Thyroid gland (tissue), 4 donors: ENCODE measurements around the gene PRELID3B. TPM values are rescaled to one million over a fixed set of nuclear protein-coding genes. Genes with fewer than 3 reads are reported as not detected.

Source experiments
- DNase-seq, 2 donors: peaks; one replicate each; pipeline ENCODE4 v3.0.0-alpha.2; 2019
- H3K27ac ChIP-seq, 3 donors: fragments of 200-600 bp; sonication (generic); 1 replicate in 2 of 3; 2 replicates in 1 of 3; pipeline ENCODE4 v1.5.1; 2016 to 2019; ENCODE audit warnings: mild to moderate bottlenecking in 1 of 3, moderate library complexity in 1 of 3
- H3K27me3 ChIP-seq: fragments of 200-600 bp; sonication (generic); one replicate; pipeline ENCODE4 v1.5.1; 2019
- H3K36me3 ChIP-seq, 2 donors: fragments of 200-600 bp; sonication (generic); one replicate each; pipeline ENCODE4 v1.5.1; 2016 to 2019
- H3K4me1 ChIP-seq, 2 donors: fragments of 200-600 bp; sonication (generic); one replicate each; pipeline ENCODE4 v1.5.1; 2017 to 2019
- H3K4me3 ChIP-seq, 3 donors: fragments of 200-600 bp; sonication (generic); replicated peaks in 1 of 3; 1 replicate in 2 of 3; 2 replicates in 1 of 3; pipeline ENCODE4 v1.5.1; 2016; ENCODE audit warnings: mild to moderate bottlenecking in 1 of 3
- H3K9me3 ChIP-seq: fragments of 200-600 bp; sonication (generic); one replicate; pipeline ENCODE4 v1.5.1; 2017
- CTCF ChIP-seq, 6 experiments: fragments of 200-600 bp in 3 of 6; fragments of 450-650 bp in 3 of 6; sonication (generic) in 3 of 6; IDR thresholded peaks; one replicate each; pipeline ENCODE4 v1.5.1; 2016 to 2019; ENCODE audit warnings: antibody characterized with exemption in 6 of 6, mild to moderate bottlenecking in 2 of 6, inconsistent platforms in 1 of 6, moderate library complexity in 1 of 6
- POLR2A ChIP-seq, 2 donors: fragments of 450-650 bp; IDR thresholded peaks; one replicate each; pipeline ENCODE4 v1.6.1; 2017; ENCODE audit warnings: antibody characterized with exemption in 2 of 2, mild to moderate bottlenecking in 2 of 2, moderate library complexity in 1 of 2
- WGBS, 2 donors: methylation state at CpG; one replicate each; pipeline ENCODE4 v1.1.5; 2017; 5-methylcytosine and 5-hydroxymethylcytosine counted together
- intact Hi-C: fragments of 100-400 bp; cut with DNase I; formaldehyde crosslinking; loops from one replicate; pipeline ENCODE4 v1.15.1; 2023
- total RNA-seq, 4 donors: library from RNA; depleted of rRNA; stranded (reverse); fragments of >200 nt; gene quantifications; one replicate each; pipeline ENCODE4 v1.2.3, GENCODE V29; 2016

Gene PRELID3B
- total RNA-seq, 4 donors from 2014 or later: 74.4 to 112 (median 85.6) TPM

DNA sequence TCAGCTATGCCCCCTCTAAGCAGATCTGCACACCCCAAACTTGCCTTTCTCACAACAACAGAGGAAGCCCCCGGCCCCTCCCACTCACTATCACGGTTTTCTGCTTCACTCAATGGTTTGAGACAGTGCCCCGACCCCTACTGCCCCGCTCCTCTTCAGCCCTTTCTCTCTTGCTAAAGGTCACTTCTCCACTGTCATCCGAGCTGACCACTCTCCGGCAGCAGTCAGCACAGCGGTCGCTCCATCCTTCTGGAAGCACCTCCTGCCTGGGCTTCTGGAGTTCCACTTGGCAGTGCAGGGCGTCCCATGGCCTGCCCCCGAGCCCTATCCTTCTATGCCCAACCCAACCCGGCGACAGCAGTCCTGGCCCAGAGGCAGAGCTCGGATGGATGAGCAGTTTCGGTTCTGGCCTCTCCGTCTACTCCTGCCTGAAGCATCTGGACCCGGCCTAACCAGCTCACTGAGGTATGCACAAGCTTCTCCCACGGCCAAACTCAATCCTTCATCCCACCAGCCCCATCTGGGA lies 39.6 kb downstream of the PRELID3B start:
- Histone ChIP-seq H3K36me3 (peaks cover 12 to 14% of the 10 kb centered on the region in 2 donors), H3K27me3 (no peaks in the 10 kb centered on the region), H3K4me3 (no peak overlapping the region), H3K4me1 (peaks cover 40 to 41% of the 10 kb centered on the region in 2 donors), H3K9me3 (no peaks in the 10 kb centered on the region), H3K27ac (no peak overlapping the region)
- intact Hi-C loops: loop anchor here (10.0 kb wide), 1 partner anchor 108 kb away; no protein-coding TSS in a partner anchor
- no peak for DNase-seq
- no peak for TF ChIP-seq CTCF (IDR thresholded peaks at IDR 0.05)
- TF ChIP-seq POLR2A (IDR thresholded peaks at IDR 0.05): no peak
- WGBS, 2 donors: 84 to 93% methylated on average over 17 of the region's 17 CpGs

- Histone ChIP-seq H3K4me3 (no peak overlapping the region), H3K4me1 (peaks cover 35 to 36% of the 10 kb centered on the region in 2 donors), H3K36me3 (peaks cover 17 to 20% of the 10 kb centered on the region in 2 donors), H3K27ac (no peak overlapping the region), H3K27me3 (no peaks in the 10 kb centered on the region), H3K9me3 (no peaks in the 10 kb centered on the region)
- DNase-seq: no peak
- intact Hi-C loops: loop anchor here (10.0 kb wide), 1 partner anchor 108 kb away; no protein-coding TSS in a partner anchor
- TF ChIP-seq CTCF (IDR thresholded peaks at IDR 0.05): no peak
- TF ChIP-seq POLR2A (IDR thresholded peaks at IDR 0.05): no peak
- 92 to 94% methylated on average over 7 of the region's 8 CpGs for WGBS, 2 donors
These were observed 40.2 kb downstream of the PRELID3B start for GRCh38 chr20:59002388-59002787.

DNA sequence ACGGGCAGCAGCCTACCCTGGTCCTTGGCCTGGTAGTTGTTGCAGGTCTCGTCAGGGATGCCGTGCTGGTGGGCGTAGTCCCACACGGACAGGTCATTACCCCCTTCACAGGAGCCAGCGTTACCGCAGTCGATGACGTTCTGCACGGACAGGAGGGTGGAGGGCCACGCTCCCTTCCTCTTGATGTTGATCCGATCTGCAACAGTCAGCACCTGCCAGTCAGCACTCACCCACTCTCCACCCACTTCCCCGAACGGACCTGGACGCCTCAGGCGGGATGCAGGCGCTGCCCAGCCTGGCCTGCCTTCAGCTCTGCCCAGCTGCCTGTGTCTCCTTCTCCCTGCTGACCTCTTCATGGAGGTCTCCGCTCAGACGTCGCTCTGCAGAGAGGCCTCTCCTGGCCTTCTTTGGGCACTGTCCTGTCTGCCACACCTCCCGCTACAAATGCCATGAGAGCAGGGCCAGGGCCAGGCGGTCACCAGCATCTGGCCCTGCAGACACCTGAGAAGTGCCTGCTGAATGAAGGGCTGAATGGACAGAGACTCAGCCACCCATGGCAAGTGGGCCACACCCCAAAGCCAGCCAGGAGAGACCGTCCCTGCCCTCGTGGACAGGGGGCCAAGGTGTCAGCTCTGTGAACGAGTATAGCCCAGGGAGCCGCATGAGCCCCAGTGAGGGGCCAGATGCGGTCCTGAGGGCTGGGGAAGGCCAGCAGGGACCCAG lies 41.0 kb downstream of the PRELID3B start:
- TF ChIP-seq POLR2A (IDR thresholded peaks at IDR 0.05): no peak
- TF ChIP-seq CTCF (IDR thresholded peaks at IDR 0.05): no peak
- Histone ChIP-seq H3K4me3 (no peak overlapping the region), H3K9me3 (no peaks in the 10 kb centered on the region), H3K36me3 (peaks cover 20 to 22% of the 10 kb centered on the region in 2 donors), H3K27ac (no peak overlapping the region), H3K4me1 (peaks cover 34 to 37% of the 10 kb centered on the region in 2 donors), H3K27me3 (no peaks in the 10 kb centered on the region)
- WGBS, 2 donors: 82 to 90% methylated on average over 22 to 25 of the region's 27 CpGs
- peak in 1 of 2 donors; percentile 30 for DNase-seq
- intact Hi-C loops: loop anchor here (10.0 kb wide), 1 partner anchor 107 kb away; no protein-coding TSS in a partner anchor

DNA sequence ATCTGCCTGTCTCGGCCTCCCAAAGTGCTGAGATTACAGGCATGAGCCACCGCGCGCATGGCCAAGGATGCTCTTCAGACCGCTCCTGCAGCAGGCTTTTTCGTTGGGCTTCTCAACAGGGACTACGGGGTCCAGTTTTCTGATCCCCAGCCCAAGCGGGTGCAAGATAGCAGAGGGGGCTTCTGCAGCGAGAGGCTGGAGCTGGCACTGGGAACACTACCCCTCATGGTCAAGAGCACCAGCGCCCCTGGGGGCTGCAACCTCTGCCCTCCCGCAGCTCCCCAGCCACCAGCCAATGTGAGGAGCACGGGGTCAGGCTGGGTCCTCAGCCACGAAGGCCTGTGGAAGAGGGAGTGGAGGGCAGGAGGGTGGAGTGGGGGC lies 41.5 kb downstream of the PRELID3B start:
- Histone ChIP-seq H3K27ac (no peak overlapping the region), H3K27me3 (no peaks in the 10 kb centered on the region), H3K36me3 (peaks cover 22 to 25% of the 10 kb centered on the region in 2 donors), H3K4me3 (no peak overlapping the region), H3K4me1 (peaks cover 36 to 37% of the 10 kb centered on the region in 2 donors), H3K9me3 (no peaks in the 10 kb centered on the region)
- intact Hi-C loops: loop anchor here (10.0 kb wide), 1 partner anchor 106 kb away; no protein-coding TSS in a partner anchor
- no peak for DNase-seq
- 86 to 90% methylated on average over 10 to 11 of the region's 13 CpGs for WGBS, 2 donors
- TF ChIP-seq POLR2A (IDR thresholded peaks at IDR 0.05): no peak

DNA sequence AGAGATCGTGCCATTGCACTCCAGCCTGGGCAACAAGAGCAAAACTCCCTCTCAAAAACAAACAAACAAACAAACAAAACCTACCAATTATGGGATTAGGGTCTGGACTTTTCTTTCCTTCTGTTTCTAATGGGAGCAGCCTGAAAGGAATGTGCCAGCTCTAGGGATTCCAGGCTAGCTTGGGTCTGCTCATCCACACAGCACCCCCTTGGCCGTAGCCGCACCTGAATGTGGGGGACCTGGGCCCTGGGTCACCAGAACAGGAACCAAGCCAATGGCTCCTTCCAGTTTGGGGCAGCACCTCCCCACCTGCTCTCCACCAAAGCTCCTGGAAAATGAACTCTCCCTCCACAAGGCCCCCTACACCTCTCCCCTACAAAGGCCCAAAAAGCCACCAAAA lies 42.3 kb downstream of the PRELID3B start:
- H3K36me3 ChIP-seq: peaks cover 29 to 32% of the 10 kb centered on the region in 2 donors

More for the DNA sequence above, 42.3 kb downstream of the PRELID3B start:
- H3K27me3 ChIP-seq: no peaks in the 10 kb centered on the region
- 64 to 76% methylated on average over 3 of the region's 3 CpGs for WGBS, 2 donors
- TF ChIP-seq CTCF (IDR thresholded peaks at IDR 0.05) (no peak), POLR2A (IDR thresholded peaks at IDR 0.05) (no peak)
- H3K4me1 ChIP-seq: peaks cover 29 to 30% of the 10 kb centered on the region in 2 donors
- no peak overlapping the region for H3K27ac ChIP-seq
- DNase-seq: no peak
- intact Hi-C loops: loop anchor here (10.0 kb wide), 1 partner anchor 106 kb away; no protein-coding TSS in a partner anchor
- H3K4me3 ChIP-seq: no peak overlapping the region
- H3K9me3 ChIP-seq: no peaks in the 10 kb centered on the region
